Vagina (tissue), 2 donors: Measurements from ENCODE around the gene SH3RF2.

Source experiments
- POLR2A ChIP-seq, 2 donors: fragments of 450-650 bp; IDR thresholded peaks; one replicate each; pipeline ENCODE4 v1.6.1; 2017; ENCODE audit warnings: antibody characterized with exemption in 2 of 2, mild to moderate bottlenecking in 2 of 2, moderate library complexity in 2 of 2
- TF ChIP-seq, protein P1 (sequence below), 3 experiments: fragments of 450-650 bp in 2 of 3; fragments of 200-600 bp in 1 of 3; sonication (generic) in 1 of 3; IDR thresholded peaks; one replicate each; pipeline ENCODE4 v1.5.1; 2017 to 2019; ENCODE audit warnings: antibody characterized with exemption in 3 of 3, mild to moderate bottlenecking in 2 of 3, moderate library complexity in 2 of 3

DNA sequence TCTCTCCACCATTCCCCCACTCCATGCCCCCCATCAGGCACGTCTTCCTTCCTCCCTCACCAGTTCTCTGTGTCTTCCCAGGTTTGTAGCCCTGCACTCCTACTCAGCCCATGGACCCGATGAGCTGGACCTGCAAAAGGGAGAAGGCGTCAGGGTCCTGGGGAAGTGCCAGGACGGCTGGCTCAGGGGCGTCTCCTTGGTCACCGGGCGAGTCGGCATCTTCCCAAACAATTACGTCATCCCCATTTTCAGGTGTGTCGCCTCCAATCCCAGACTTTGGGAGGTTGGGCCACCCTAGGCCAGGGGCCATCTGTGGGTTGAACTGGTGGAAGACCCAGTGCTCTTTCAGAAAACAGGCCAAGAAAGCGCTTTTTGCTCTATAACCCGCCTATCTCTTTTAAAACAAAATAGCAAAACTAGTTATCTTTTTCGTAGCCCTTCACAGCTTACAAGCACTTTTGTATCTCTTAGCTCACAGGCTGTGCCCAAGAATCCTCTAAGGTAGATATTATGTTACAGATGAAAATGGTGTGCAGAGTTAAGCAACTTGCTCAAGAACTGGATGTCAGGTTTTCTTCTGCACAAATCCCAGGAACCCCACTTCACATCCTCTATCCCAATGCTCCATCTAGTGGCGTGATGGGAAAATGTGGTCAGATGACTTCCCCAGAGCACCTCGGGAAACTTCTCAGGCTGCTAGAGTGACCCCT, 112.8 kb downstream of the SH3RF2 start:
- TF ChIP-seq, protein P1, sequence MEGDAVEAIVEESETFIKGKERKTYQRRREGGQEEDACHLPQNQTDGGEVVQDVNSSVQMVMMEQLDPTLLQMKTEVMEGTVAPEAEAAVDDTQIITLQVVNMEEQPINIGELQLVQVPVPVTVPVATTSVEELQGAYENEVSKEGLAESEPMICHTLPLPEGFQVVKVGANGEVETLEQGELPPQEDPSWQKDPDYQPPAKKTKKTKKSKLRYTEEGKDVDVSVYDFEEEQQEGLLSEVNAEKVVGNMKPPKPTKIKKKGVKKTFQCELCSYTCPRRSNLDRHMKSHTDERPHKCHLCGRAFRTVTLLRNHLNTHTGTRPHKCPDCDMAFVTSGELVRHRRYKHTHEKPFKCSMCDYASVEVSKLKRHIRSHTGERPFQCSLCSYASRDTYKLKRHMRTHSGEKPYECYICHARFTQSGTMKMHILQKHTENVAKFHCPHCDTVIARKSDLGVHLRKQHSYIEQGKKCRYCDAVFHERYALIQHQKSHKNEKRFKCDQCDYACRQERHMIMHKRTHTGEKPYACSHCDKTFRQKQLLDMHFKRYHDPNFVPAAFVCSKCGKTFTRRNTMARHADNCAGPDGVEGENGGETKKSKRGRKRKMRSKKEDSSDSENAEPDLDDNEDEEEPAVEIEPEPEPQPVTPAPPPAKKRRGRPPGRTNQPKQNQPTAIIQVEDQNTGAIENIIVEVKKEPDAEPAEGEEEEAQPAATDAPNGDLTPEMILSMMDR (IDR thresholded peaks at IDR 0.05) = peak in 2 of 3 experiments; percentile 44 to 54
- TF ChIP-seq POLR2A (IDR thresholded peaks at IDR 0.05) = no peak
